Left hindlimb (tissue), 1 donor: ENCODE measurements around the gene USP33.
"Not testable (repeated sequence)": the region's sequence is repeated elsewhere in the genome, so short reads cannot be mapped to it uniquely, and the experiment has no call there.

Source experiments
- DNase-seq: peaks from one replicate; pipeline ENCODE4 v3.0.0-alpha.2; 2018

Gene USP33

DNA sequence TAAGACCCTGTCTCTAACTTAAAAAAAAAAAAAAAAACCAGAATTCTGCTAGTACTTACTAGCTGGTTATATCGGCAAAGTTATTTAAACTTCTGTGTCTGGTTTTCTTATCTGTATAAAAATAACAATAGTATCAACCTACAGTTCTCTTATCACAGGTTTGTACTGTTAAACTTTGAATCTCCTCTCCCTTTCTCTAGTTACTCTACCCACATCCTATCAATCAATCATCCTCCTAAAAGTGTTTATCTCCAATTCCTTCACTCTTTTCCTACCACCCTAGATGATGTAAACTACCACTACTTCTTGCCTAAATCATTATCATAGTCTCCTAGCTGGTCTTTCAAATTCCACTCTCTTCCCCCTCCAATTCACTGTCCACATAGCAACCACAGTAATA lies 27.6 kb downstream of the USP33 start:
- no peak for DNase-seq

DNA sequence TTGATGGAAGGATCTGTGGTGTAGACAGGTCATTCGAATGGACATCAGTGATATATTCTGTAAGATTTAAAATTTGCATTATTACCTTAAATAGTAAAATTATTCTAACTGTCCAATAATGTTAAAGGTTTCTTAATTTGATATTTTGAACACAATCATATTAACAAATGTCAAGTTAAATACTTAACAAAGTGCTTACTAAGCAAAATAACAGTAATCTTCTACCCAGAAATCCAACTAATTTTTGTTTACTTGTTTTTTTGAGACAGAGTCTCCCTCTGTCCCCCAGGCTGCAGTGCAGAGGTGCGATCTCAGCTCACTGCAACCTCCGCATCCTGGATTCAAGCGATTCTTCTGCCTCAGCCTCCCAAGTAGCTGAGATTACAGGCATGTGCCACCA lies 33.9 kb downstream of the USP33 start:
- no peak for DNase-seq

DNA sequence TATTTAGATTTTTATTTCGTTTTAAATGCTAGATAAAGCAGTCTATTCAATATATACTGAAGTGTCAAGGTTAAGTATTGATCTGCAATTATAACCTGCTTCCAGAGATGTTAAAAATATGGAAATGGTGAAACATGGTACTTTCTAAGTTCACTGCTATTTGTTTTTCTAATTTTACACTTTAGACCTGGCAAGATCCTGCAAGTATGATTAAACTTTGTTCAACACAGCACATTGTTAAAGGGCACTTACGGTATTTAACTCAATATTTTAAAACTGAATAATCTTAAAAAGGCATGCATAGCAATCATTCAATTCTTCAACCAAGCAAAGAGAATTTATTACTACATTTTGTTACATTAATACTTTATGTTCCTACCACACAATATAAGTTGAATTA lies 41.5 kb downstream of the USP33 start:
- DNase-seq, result no peak

DNA sequence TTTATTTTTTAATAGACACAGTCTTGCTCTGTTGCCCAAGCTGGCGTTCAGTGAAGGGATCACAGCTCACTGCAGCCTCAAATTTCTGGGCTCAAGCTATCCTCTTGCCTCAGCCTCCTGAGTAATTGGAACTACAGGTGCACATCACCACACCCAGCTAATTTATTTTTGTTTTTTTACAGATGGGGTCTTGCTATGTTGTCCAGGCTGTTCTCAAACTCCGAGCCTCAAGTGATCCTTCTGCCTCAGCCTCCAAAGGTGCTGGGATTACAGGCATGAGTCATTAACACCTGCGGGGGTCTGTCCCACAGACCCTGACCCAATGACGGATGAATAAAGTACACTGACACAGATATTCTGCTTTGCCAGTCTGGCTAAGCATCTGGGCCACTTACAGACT lies 43.6 kb downstream of the USP33 start:
- no peak for DNase-seq

DNA sequence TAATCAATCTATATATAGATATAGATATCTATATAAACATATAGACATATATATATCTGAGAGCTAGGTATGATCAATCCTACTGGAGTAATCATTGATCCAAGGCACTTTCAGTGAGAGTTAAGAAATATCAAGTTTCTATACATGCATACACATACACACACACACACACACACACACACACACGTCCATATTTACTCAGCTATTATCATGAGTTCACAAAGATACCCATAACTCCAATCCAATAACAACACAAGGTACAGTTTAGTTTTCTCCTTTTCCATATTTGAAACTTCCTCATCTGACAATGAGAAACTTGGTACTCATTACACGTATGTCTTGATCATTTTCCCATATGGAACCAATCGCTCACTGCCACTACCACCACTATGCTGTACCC lies 49.9 kb downstream of the USP33 start:
- no peak for DNase-seq

DNA sequence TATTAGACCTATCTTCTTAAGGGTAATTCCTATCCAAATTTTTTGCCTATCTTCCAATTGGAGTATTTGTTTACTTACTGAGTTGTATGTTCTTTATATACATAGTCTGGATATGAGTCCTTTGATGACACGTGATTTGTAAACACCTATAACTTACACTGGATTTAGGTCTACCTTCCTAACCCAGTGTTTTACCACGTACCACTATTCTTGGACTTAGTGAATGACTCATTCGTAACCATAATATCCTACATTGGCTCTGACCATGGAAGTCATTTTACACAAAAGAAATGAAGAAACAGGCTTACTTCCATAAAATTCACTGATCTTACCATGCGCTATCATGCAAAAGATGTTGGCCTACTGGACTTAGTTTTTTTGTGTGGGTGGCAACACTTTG lies 53.3 kb downstream of the USP33 start:
- no peak for DNase-seq

DNA sequence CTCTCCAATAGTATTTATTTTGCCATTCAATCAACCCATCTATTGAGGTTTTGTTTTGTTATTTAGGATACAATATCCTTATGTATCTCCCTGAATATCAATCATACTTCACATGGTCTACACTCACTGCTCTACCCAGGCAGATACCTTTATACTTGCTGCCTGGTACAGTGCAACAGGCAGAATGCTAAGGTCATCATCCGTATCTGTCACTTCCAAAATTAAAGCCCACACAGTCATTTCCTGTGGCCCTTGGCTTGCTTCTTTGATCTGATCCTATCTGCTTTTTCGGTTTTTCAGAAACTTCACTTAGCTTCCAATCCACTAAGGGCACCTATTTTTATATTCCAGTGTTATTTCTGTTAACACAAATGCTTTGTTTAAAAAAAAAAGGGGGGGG lies 54.9 kb downstream of the USP33 start:
- DNase-seq, result no peak

DNA sequence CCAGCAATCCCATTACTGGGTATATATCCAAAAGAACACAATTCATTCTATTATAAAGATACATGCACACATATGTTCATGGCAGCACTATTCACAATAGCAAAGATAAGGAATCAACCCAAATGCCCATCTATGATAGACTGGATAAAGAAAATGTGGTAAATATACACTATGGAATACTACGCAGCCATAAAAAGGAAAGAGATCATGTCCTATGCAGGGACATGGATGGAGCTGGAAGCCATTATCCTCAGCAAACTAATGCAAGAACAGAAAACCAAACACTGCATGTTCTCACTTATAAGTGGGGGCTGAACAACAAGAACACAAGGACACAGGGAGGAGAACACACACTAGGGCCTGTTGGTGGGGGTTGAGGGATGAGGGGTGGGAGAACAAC lies 60.0 kb downstream of the USP33 start:
- DNase-seq, result not testable (repeated sequence)

DNA sequence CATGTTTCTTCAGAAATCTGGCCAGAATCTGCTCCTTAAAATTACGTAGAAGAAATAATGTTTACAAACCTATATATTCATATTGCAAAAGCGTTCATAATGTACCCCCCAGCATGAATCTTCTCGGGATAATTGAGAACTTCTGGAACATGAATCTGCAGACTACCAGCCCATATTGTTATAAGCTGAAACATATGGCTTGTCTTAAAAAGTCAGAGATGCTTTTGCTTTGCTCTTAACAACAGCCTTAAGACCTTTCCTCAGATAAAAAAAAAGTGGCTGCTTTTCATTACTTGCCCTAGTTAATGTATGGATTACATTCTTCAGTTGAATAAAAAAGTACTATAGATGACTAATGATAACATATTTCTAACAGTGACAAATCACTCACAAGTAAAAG lies 62.2 kb downstream of the USP33 start:
- DNase-seq, result no peak

DNA sequence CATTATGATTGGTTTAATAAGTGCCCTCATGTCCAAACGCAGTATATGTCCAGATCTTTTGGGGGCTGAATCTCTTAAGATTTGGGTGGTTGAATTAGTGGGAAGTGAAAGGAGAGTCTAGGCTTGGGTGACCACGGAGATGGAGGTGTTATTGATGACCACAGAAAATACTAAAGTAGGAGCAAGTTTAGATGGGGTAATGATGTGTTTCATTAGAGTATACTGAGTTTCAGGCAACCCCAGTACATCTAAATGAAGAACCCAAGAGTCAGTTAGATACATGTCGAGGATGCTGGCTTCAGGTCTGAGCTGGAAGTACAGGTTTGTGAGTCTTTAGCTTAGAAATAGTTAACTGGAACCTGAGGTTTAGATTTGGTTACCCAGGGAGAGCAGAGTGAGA lies 70.7 kb downstream of the USP33 start:
- no peak for DNase-seq

DNA sequence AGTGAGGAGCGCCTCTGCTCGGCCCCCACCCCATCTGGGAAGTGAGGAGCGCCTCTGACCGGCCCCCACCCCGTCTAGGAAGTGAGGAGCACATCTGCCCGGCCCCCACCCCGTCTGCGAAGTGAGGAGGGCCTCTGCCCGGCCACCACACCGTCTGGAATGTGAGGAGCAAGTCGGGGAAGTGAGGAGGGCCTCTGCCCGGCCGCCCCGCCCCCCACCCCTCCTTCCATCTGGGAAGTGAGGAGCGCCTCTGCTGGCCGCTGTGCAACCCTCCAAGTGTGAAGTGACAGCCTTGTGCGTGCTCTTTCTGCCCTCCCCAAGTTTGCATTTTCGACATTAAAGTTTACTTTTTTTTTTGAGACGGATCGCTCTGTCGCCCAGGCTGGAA lies 72.1 kb downstream of the USP33 start:
- peak; percentile 67 for DNase-seq

DNA sequence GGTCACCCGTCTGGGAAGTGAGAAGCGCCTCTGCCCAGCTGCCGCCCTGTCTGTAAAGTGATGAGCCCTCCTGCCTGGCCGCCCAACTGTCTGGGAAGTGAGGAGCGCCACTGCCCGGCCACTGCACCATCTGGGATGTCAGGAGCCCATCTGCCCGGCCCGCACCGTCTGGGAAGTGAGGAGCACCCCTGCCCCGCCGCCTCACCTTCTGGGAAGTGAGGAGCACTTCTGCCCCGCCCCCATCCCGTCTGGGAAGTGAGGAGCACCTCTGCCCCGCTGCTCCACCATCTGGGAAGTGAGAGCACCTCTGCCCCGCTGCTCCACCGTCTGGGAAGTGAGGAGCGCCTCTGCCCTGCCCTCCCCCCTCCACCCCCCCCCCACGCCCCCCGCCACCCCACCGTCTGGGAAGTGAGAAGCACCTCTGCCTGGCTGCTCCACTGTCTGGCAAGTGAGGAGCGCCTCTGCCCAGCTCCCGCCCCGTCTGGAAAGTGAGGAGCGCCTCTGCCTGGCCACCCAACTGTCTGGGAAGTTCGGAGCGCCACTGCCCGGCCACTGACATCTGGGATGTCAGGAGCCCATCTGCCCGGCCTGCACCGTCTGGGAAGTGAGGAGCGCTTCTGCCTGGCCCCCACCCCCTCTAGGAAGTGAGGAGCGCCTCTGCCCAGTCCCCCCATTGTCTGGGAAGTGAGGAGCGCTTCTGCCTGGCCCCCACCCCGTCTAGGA lies 72.7 kb downstream of the USP33 start:
- DNase-seq, result peak; percentile 36

DNA sequence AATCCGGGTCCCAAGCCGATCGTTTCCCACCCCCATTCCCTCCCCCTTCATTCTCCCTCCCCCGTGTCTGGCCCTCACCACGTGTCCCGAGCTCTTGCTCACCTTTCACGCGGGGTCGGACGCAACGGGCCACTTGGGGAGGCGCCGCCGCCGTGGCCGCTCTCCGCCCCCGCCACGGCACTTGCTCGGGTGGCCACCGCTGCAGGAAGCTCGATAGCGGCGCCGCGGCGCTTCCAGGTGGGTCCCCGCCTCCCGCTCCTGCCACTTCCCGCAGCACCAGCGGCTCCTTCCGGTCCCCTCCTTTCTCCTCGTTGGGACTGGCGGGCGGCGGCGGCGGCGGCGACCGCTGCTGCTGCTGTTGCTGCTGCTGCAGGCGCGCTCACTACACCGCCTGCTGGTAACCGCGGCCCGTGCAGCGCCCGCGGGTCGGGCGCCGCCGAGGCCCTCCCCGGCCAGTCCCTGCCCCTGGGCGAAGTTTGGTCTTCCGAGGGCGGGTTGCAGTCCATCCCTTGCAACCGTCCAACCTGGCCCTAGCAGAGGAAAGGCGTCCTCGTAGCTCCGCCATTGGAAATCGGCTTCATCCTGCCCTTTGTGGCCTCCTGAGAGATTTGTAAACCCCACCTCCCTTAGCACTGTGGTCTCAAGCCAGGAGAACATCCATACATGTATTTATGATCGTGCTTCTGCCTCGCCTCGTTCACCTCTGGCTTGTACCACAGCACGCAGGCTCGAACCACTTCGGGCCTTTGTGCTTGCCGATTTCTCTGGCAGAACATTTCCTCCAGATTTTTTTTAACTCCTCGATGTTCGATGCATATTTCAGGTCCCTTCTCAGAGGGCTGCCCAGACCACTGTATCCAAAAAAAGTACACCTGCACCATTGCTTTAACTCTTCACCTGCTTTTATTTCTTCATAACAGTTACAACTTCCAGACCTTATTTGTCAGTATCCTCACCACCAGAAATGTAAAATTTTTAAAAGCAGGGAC lies 76.2 kb downstream of the USP33 start:
- peak; percentile 96 for DNase-seq

DNA sequence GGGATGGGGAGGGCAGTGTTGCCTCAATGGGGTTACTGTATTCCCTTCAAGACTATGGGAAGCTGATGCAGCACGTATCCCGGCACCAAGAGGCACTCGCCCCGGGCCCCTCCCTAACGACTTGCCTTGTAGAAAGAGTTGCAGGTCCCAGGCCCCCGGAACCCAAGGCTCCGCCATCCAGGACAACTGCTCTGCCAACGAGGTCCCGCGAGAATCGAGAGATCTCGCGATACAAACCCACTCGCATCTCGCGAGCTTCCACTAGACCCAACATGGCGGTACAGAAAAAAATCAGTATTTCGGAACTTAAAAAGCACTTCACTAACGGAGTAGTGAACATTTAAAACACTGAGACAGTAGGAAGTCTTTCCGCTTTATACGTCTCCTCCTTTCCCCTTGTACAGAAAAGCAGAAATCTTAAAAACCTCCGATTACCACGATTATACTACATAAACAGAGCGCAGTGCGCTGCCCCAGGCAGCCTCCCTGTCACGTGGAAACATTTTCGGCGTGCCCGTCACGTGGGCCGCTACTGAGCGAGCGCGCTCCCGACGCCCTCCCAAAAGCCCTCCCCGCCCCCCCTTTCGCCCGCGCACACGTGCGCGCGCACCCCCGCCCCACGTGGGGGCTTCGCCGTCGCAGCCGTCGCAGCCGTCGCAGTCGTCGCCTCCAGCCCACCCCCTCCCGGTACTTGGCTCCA lies 77.0 kb downstream of the USP33 start, which contains the start of gene ZZZ3:
ZZZ3 (minus strand) TSS at position 199 of the 700 bp plus-strand sequence. CDS start 49,304 bp downstream, outside the sequence.
- DNase-seq, result peak; percentile 94

DNA sequence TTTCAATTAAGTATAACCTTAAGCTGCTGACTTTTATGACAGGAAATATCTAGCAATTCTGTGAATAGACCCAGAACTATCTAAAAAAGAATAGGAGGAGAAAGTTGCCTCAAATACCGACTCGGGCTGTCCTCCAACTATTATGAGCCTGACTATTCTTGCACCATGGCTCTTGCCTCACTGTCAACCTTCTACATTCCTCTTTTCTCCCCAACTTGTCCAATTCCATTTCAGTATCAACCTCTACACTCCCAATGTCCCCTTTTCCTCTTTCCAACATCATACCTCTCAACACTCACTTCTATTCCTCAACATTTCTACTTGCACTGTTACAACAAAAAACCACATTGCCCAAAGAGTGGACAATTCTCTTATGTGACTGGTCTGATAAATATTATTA lies 79.5 kb downstream of the USP33 start:
- no peak for DNase-seq

DNA sequence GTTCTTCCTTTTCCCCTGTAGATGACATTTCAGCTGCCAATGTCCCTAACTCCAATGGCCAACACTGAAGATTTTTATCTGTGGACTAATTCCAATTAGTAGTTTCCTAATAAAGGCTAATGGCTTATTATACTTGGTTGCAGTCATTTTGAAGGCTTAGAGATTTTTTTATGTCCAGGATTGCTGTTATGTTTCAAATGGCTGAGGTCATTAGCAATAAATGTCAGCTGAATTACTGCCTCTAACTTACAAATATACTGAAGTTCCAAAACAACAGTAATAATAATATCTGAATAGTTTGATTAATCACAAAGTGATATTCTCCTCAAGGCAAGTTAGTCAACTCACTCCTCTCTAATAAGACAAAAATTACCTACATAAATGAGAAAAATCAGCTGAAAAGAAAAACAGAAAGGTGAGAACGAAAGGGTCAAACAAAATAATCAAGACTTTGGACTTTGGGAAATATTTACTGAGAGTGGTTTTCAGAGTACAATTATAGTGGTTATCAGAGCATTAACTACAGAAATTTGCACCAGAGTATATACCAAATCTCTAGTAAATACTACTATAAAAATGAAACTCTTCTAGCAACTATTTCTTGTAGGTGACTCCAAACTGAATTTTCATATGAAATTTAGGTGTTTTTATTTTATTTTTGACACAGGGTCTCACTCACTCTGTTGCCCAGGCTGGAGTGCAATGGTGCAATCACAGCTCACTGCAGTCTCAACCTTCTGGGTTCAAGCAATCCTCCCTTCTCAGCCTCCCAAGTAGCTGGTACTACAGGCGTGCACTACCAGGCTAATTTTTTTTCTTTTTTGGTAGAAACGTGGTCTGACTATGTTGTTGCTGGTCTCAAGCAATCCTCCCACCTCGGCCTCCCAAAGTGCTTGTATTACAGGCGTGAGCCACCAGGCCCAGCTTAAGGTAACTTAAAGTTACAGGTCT lies 80.7 kb downstream of the USP33 start:
- DNase-seq, result no peak

DNA sequence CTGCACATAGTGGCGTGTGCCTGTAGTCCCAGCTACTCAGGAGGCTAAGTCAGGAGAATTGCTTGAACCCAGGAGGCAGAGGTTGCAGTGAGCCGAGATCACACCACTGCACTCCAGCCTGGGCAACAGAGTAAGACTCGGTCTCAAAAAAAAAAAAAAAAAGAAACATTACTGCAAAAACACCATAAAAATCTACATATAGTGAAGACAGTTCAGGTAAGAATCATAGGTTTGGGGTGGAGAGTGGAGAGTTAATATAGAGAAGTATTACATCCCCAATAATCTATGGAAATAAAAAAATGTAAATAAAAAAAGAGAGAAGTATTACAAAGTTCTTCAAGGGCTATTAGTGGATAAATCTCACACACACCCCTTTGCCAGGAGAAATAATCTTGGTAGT lies 84.8 kb downstream of the USP33 start:
- not testable (repeated sequence) for DNase-seq

DNA sequence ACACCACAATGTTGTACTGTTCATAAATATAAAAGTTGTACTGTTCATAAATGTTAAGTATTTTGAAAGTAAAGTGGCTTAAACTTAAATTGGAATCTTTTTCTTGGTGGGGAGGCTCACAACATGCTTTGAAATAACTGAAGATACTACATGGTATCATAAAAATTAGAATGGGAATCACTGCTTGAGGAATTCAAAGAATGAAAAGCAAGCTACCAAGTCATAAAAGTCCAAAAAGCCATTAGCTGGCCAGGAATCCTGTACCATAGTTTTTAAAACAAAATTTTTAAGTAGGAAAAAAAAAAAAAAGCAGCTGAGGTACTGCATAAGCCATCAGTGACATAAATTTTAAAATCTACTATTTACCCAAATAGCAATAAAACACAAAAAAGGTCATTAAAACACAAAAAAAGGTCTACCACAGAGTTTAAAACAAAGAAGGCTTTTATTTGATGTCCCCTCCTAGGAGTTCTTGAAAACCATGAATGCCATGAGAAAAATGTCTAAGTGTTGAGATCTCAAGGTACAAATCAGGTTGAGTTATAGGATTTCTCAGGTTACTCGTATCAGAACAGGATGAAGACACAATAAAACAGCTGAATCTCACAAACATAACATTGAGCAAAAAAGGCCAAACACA lies 85.8 kb downstream of the USP33 start:
- no peak for DNase-seq

DNA sequence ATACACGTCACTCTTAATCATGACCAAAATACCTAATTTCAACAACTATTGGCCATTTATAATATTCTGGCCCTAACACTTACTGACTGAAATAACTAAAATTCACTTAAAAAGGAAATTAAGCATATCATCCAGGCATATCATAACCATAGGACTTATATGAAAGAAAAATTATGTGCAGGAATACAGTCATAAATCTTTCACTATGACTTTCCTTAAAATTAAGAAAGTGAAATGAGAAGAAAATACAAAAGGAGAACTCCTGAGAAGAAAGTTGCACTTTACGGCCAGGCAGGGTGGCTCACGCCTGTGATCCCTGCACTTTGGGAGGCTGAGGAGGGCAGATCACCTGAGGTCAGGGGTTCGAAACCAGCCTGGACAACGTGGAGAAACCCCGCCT lies 86.6 kb downstream of the USP33 start:
- no peak for DNase-seq

DNA sequence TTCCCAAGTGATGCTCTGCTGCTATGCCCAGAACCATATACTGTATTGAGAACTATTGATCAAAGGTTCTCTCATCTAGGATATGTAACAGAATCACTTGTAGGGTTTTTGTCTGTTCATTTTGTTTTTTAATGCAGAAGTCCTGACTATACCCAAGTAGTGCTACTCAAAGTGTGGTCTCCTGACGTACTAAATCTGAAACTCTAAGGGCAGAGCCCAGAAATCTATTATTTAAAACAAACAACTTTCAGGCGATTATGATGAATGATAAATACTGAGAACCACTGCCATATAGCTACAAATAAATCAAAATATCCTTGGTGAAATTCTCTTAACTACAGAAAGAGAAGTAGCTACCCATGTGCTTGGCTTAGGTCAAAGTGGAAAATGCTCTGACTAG lies 87.3 kb downstream of the USP33 start:
- no peak for DNase-seq

DNA sequence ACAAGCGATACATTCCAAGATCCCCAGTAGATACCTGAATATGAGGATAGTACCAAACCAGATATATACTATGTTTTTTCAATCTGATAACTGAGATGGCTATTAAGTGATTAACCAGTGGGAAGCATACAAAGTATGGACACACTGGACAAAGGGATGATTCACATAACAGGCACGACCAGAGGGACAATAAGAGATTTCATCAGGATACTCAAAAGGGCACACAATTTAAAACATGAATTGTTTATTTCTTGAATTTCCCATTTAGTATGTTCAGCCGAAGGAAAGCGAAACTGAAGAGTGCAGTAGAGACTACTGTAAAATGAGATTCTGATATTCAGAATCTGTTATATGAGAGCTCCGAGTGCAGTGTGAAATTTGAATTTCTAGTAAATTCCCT lies 87.8 kb downstream of the USP33 start:
- DNase-seq, result no peak

DNA sequence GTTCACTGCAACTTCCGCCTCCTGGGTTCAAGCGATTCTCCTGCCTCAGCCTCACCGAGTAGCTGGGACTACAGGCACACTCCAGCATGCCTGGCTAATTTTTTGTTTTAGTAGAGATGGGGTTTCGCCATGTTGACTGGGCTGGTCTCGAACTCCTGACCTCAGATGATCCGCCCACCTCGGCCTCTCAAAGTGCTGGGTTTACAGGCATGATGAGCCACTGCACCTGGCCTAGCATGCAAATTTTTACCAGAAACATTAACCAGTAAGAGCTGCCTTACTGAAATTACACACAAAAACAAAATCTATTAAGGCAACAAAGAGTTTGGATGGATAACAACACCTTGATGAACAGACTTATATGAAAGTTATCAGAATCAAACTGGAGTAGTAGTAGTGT lies 89.3 kb downstream of the USP33 start:
- DNase-seq, result no peak
